Parietal lobe (tissue), 2 donors: ENCODE results near the gene NFIC. TPM values are rescaled to one million over a fixed set of nuclear protein-coding genes. Genes with fewer than 3 reads are reported as not detected.

Experiments
- small RNA-seq: library from RNA; depleted of rRNA; stranded (forward); fragments of <200 nt; gene quantifications from one replicate; pipeline ENCODE3, GENCODE V24; 2014; ENCODE audit warnings: low replicate concordance
- total RNA-seq: library from RNA; depleted of rRNA; stranded (reverse); fragments of >200 nt; gene quantifications from one replicate; pipeline ENCODE4 v1.2.3, GENCODE V29; 2014

The NFIC gene
- 10.0 TPM for total RNA-seq

GRCh38 chr19:3365836-3366752 is at the start of gene NFIC:
TSS of gene NFIC (plus strand) at chr19:3366583. CDS start at chr19:3366637, 54 bp downstream.

GRCh38 chr19:3480383-3481091 is 114.2 kb downstream of the NFIC start, which contains the start of gene SMIM24:
TSS of gene SMIM24 (minus strand) at chr19:3480525. CDS start at chr19:3480463, 62 bp downstream.

GRCh38 chr19:3483226-3483628 is 116.8 kb downstream of the NFIC start, which contains the start of gene SMIM44:
TSS of gene SMIM44 (minus strand) at chr19:3483441. CDS start at chr19:3483403, 38 bp downstream.

GRCh38 chr19:3500429-3501101 is 134.2 kb downstream of the NFIC start, which contains the start of gene DOHH:
TSS of gene DOHH (minus strand) at chr19:3500674. CDS start at chr19:3496814, 3,860 bp downstream.

GRCh38 chr19:3505598-3506383 is 139.4 kb downstream of the NFIC start, which contains the start of gene FZR1:
TSS of gene FZR1 (plus strand) at chr19:3506311. CDS start at chr19:3522990, 16,679 bp downstream.

Small RNAs within 50 kb of the gene (small RNA-seq; reads per million reads assigned to genes)
- gene AC005514.1, result not detected

Other genes starting within 250 kb of the NFIC start
- 0.94 TPM for gene GNA15, start 230.6 kb upstream of the NFIC start, total RNA-seq
- gene S1PR4, start 187.8 kb upstream of the NFIC start, total RNA-seq, result 0.31 TPM
- 18.2 TPM for gene NCLN, start 180.7 kb upstream of the NFIC start, total RNA-seq
- 84.8 TPM for gene CELF5, start 141.9 kb upstream of the NFIC start, total RNA-seq
- not detected for gene SMIM24, start 113.9 kb downstream of the NFIC start, total RNA-seq
- not detected for gene SMIM44, start 116.9 kb downstream of the NFIC start, total RNA-seq
- 9.1 TPM for gene DOHH, start 134.1 kb downstream of the NFIC start, total RNA-seq
- gene FZR1, start 139.7 kb downstream of the NFIC start, total RNA-seq, result 62.0 TPM
- gene TEKTIP1, start 172.6 kb downstream of the NFIC start, total RNA-seq, result not detected
- gene MFSD12, start 191.0 kb downstream of the NFIC start, total RNA-seq, result 42.9 TPM
- 11.0 TPM for gene HMG20B, start 206.4 kb downstream of the NFIC start, total RNA-seq
- gene GIPC3, start 218.9 kb downstream of the NFIC start, total RNA-seq, result under 0.01 TPM
- 0.63 TPM for gene TBXA2R, start 240.3 kb downstream of the NFIC start, total RNA-seq